ENCODE data around the gene SORBS1.

DNA sequence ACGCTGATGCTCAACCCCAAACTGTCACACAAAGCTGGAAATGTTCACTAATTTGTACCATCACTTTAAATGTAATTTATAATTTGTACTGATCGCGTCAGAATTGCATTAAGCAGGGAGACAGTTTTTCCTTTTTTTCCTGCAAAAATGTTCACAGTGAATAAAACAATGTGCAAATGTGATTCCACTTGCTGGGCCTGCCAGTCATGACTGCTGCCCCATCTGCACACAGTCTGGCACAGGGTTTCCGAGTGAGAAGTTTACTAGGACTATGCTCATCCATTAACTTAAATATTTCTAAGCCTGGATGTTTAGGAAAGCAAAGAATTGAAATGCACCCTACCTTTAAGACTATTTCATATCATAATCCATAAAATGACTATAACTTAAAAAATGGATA lies 99.6 kb downstream of the SORBS1 start:
- TF ChIP-seq, protein P1, sequence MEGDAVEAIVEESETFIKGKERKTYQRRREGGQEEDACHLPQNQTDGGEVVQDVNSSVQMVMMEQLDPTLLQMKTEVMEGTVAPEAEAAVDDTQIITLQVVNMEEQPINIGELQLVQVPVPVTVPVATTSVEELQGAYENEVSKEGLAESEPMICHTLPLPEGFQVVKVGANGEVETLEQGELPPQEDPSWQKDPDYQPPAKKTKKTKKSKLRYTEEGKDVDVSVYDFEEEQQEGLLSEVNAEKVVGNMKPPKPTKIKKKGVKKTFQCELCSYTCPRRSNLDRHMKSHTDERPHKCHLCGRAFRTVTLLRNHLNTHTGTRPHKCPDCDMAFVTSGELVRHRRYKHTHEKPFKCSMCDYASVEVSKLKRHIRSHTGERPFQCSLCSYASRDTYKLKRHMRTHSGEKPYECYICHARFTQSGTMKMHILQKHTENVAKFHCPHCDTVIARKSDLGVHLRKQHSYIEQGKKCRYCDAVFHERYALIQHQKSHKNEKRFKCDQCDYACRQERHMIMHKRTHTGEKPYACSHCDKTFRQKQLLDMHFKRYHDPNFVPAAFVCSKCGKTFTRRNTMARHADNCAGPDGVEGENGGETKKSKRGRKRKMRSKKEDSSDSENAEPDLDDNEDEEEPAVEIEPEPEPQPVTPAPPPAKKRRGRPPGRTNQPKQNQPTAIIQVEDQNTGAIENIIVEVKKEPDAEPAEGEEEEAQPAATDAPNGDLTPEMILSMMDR (IDR thresholded peaks at IDR 0.05; ENCODE audit: insufficient read depth, low read length): no peak
- no peak for TF ChIP-seq POLR2AphosphoS5 (IDR thresholded peaks at IDR 0.05; ENCODE audit: low read depth)
- no peak for TF ChIP-seq GABPA (IDR thresholded peaks at IDR 0.05; ENCODE audit: low read depth)
